ENCODE measurements around the gene BNIP1.

DNA sequence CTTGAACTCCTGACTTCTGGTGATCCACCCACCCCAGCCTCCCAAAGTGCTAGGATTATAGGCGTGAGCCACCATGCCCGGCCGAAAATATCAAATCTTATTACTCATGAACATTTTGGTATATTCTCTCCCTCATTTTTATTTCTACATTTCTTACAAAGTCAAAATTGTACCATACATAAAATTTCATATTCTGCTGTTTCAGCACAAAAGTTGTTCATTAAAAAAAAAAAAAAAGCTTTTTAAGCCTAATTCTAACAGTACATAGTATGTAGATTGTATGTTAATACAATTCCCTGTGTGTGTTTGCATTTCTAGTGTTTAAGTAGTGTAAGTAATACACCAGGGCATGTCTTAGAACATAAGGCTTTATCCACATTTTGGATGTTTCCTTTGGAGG, 14.9 kb downstream of the BNIP1 start:
- TF ChIP-seq GATA2 (IDR thresholded peaks at IDR 0.05; ENCODE audit: low read depth, low read length): no peak
- TF ChIP-seq GATA3 (IDR thresholded peaks at IDR 0.05; ENCODE audit: low read depth, low read length): no peak
